HG03103 (cell line): ENCODE measurements around the gene ANKS3.
"Not testable (repeated sequence)": the region's sequence is repeated elsewhere in the genome, so short reads cannot be mapped to it uniquely, and the experiment has no call there.

Source experiments
- ATAC-seq: cut with Tn5 transposase; IDR thresholded peaks from one replicate; pipeline ENCODE4 v1.9.1; 2021; ENCODE audit warnings: low read depth; ENCODE audit not compliant: unreplicated experiment

The ANKS3 gene

DNA sequence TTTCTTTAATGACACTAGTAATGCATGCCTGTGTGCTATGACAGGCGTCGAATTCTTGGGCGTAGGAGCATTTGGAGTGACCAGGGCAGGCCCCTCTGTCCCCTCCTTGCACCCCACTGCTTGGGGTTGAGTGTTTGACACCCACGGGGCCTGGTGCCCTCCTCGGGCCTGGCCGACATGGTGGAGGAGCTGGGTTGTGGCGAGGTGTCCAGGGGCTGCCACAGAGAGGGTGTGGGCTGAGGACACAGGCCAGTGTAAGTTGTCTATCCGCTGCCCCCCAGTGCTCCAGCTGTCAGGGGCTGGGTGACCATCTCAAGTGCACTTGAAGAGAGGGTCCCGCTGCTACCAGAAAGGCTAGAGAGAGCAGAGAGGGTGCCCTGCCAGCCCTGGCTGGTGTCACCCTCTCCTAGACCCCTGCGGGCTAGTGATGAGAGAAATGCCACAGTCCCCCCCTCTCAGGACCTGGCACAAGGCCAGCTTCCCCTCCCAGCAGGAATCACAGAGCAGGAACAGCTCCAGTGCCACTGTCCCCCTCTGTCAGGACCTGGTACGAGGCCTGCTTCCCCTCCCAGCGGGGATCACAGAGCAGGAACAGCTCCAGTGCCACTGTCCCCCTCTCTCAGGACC, 79.0 kb downstream of the ANKS3 start:
- no peak for ATAC-seq

DNA sequence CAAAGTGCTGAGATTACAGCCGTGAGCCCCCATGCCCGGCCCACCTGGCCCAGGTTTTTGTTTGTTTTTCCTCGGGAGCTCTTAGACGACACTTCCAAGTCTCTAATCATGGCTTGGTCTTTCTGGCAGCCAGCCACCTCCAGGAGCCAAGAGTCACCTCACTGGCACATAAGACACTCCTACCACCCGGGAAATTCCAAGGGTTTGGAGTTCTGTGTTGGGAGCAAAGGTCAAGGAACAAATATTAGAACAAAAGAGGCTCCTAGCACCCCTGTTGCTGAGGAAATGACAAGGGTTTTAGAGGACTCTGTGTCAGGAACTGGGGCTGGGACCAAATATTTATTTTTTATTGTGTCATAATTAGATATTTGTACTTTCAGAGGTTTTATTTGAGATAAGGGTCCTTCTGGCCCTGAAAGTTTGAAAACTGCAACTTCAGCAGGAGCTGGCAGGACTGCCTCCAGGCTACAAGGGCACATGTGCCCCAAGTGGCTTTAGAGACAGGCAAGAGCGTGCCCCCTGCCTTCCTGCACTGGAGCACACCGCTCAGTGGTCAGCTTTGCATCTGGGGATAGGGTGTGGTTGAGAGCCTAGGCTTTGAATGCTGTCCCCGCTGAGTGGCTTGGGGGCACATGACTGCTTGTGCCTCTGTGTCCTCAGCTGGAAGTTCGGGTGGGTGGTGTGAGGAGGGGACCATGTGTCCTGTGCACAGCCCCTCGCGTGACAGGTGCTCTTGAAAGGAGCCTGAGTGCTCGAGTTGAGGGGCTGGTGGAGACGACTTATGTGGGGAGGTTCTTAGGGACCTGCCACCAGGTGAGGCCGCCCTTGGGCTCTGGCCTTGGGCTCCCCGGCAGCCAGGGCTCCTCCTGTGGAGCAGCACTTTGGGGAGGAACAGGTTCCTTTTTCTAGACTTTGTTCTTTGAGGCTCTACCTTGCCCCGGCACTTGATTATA, 79.8 kb downstream of the ANKS3 start:
- ATAC-seq, result no peak

DNA sequence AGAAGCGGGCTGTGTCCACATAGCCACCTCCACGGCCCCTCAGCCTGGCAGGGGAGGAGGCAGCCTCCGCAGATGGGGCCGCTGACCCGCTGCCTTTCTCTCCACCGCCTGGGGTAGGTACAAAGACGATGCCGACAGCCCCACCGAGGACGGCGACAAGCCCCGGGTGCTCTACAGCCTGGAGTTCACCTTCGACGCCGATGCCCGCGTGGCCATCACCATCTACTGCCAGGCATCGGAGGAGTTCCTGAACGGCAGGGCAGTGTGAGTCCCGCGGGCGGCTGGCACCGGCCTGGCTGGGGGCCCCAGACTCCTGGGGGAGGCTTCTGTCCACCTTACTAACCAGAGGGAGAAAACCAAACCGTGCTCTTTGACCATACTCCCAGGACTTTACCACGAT, 81.5 kb downstream of the ANKS3 start:
- no peak for ATAC-seq

DNA sequence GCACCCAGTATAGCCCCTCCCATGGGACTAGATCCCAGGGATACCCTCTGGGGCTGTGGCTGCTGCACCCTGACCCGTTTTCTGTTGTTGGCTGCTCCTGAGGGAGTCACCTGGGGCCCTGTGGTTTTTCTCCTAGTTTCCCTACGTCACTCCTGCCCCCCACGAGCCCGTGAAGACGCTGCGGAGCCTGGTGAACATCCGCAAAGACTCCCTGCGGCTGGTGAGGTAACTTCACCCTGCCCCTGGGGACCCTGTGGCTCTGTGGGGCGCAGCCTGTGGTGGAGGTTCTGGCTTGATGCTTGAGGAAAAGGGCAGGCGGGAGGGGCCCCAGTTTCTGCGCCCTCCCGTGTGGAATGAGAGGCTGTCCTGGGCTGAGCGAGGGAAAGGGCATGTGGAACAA, 82.2 kb downstream of the ANKS3 start:
- ATAC-seq, result no peak

DNA sequence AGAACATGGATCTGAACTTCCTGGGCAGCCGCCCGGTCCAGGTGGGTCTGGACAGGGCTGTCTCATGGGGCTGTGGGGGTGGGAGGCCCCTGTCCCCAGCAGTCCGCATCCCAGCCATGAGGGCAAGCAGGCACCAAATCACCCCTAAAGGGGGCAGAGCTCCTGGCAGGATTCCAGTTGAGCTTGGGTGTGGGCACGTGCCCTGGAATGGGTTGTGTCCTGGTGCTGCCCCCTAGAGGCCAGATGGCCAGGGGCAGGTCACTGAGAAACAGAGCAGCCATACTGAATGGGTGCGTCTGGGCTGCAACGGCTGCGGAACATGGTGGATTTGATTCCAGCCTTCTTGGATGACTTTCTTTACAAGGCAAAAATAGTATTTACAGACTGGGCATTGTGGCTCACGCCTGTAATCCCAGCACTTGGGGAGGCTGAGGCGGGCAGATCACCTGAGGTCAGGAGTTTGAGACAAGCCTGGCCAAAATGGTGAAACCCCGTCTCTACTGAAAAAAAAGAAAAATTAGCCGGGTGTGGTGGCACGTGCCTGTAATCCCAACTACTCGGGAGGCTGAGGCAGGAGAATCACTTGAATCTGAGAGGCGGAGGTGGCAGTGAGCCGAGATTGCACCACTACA, 83.5 kb downstream of the ANKS3 start:
- not testable (repeated sequence) for ATAC-seq

DNA sequence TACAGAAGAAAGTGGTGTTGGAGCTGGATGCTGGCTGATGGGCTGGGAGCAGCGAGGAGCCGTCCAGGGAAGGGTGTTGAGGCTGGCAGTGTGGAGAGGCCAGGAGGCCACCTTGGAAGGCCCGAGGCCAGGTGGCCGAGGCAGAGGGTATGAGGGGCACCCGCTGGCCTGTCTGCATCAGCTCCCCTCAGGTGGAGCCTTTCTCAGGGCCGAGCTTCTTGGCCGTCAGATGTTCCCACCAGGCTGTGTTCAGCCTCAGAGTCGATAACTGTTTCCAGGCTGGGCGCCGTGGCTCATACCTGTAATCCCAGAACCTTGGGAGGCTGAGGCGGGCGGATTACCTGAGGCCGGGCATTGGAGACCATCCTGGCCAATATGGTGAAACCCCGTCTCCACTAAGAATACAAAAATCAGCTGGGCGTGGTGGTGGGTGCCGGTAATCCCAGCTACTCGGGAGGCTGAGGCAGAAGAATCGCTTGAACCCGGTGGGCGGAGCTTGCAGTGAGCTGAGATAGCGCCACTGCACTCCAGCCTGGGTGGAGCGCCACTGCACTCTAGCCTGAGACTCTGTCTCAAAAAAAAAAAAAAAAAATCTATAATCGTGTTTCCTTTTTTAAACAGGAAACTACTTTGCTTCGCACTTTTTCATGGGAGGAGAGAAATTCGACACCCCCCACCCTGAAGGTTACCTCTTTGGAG, 84.2 kb downstream of the ANKS3 start:
- ATAC-seq, result no peak

DNA sequence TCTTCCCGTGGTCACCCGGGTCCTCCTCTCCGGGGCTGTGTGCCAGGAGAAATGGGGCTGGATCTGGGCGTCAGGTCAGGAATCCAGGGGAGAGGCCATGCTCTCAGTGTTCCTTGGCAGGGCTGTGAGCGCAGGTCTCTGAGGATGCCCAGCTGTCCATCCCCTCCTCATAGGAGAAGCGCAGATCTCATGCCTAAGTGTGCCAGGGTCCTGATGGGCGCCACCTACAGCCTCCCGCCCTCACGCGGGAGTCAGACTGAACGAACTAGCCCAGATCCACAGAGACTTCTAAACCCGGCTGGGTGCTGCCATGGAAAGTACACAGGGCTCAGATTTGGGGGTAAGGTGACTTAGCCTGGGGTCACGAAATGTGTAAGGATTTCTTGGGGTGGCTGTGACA, 85.2 kb downstream of the ANKS3 start:
- no peak for ATAC-seq

DNA sequence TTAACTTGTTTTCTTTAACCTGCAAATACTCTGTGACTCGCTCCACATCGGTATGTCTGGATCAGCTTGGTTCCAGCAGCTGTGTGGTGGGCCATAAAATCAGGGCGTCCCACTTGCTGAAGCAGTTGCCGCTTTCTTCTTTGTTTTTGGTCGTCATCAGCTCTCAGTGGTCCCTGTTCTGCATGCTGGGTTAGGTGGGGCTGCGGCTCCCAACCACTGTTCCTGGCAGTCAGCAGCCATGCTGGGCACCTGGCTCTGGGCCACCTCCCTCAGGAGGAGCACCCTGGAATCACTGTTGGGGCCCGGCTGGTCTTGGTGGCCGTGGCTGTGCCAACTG, 86.5 kb downstream of the ANKS3 start:
- ATAC-seq, result no peak

DNA sequence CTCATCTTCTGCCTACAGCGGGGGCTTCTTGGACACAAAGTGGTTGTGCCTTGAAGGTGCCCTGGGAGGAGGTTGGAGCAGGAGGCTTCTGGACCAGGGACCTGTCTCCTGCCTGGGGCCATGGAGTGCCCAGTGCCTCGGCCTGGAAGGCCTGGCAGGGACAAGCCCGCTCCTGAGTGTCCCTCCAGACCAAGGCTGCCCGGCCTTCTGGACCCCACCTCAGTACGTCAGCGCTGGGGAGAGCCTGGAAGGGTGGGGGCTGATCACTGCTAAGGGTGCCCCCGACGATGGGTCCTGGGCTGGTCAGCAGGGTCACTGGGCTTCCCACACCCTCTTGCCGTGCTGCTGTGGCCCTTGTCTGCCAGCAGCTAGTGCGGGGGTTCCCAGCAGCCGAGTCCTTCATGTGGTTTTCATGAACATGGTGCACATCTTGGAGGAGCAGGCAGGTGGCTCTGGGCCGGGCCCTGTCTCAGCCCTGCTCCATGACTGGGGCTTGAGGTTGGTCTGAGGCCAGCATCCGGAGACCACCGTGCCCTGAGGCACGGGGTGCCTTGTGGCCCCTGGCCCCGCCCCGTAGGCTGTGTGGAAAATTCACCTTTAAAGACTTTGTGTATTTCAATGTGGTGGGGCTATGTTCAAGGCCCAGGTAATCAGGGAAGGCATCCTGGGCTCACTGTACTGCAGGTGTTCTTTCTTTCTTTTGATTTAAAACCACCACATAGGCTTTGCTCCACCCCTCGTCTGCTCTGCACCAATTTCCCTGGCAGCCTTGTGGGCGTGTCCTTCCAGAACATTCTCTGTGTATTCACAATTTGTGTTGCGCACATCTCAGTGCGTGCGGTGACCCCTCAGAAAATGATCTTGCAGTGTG, 87.1 kb downstream of the ANKS3 start:
- no peak for ATAC-seq
